SK-N-SH (cell line): ENCODE data around the gene SMYD3.

Experiments used
- CHD2 ChIP-seq: fragments of 150-350 bp; IDR thresholded peaks from 2 replicates; pipeline ENCODE4 v1.6.1; 2018; ENCODE audit warnings: low read length; ENCODE audit not compliant: partially characterized antibody
- CTCF ChIP-seq: fragments of 200-600 bp; sonication (generic); IDR thresholded peaks from 2 replicates; pipeline ENCODE4 v1.6.1; 2017; ENCODE audit warnings: antibody characterized with exemption, mild to moderate bottlenecking, moderate library complexity
- EP300 ChIP-seq, 2 experiments: IDR thresholded peaks; 2 replicates each; pipeline versions ENCODE4 v1.4.0 to v1.6.1; 2012; ENCODE audit warnings: borderline replicate concordance in 1 of 2, low read depth in 1 of 2, low read length in 1 of 2
- FOSL2 ChIP-seq: IDR thresholded peaks from 2 replicates; pipeline ENCODE4 v1.4.0; 2012; ENCODE audit warnings: low read depth, mild to moderate bottlenecking, moderate library complexity, borderline replicate concordance
- FOXM1 ChIP-seq: IDR thresholded peaks from 2 replicates; pipeline ENCODE4 v1.4.0; 2012; ENCODE audit warnings: low read depth, mild to moderate bottlenecking
- GABPA ChIP-seq: IDR thresholded peaks from 2 replicates; pipeline ENCODE4 v1.4.0; 2012; ENCODE audit warnings: low read depth, mild to moderate bottlenecking
- MAX ChIP-seq: IDR thresholded peaks from 2 replicates; pipeline ENCODE4 v1.4.0; 2012; ENCODE audit warnings: low read depth
- RAD21 ChIP-seq: IDR thresholded peaks from 2 replicates; pipeline ENCODE4 v1.6.1; 2012; ENCODE audit warnings: mild to moderate bottlenecking, low read length
- REST ChIP-seq: IDR thresholded peaks from 2 replicates; pipeline ENCODE4 v1.6.1; 2012; ENCODE audit warnings: mild to moderate bottlenecking, low read depth, low read length, moderate library complexity

- TF ChIP-seq CTCF: no peak
- no peak for TF ChIP-seq FOXM1
- no peak for TF ChIP-seq EP300 (IDR thresholded peaks at IDR 0.05; ENCODE audit: borderline replicate concordance in 1 of 2, low read depth in 1 of 2, low read length in 1 of 2)
- TF ChIP-seq REST: no peak
- no peak for TF ChIP-seq FOSL2
- TF ChIP-seq CHD2: no peak
- TF ChIP-seq GABPA: no peak
- no peak for TF ChIP-seq RAD21
- TF ChIP-seq MAX: no peak
These were observed 61.6 kb downstream of the SMYD3 start for GRCh38 chr1:246445503-246445902.
